Activated B cell treated with CpG ODN at 0.5 μM for 24 hours (primary cell): ENCODE data around the gene CYSRT1. TPM values are rescaled to one million over a fixed set of nuclear protein-coding genes. Genes with fewer than 3 reads are reported as not detected.

Experiments used
- ATAC-seq: fragments of 200-7000 bp; cut with Tn5 transposase; one replicate; pipeline ENCODE4 v1.10.0; 2021; ENCODE audit warnings: low read depth, mild to moderate bottlenecking, moderate library complexity
- CTCF ChIA-PET: fragments of 350-600 bp; sonication (Branson Sonifier 250); formaldehyde crosslinking; loops from one replicate; lab custom pipeline; 2021; ENCODE audit warnings: antibody characterized with exemption; lab: Charles Lee
- POLR2A ChIA-PET: fragments of 350-600 bp; sonication (Branson Sonifier 250); formaldehyde crosslinking; loops from one replicate; lab custom pipeline; 2021; ENCODE audit warnings: antibody characterized with exemption; lab: Charles Lee
- DNase-seq: peaks from one replicate; pipeline ENCODE4 v3.0.0; 2022
- H3K27ac Mint-ChIP-seq: one replicate; pipeline ENCODE4 v1.8.0; 2020; ENCODE audit warnings: mixed read lengths
- H3K27me3 Mint-ChIP-seq: one replicate; pipeline ENCODE4 v1.8.0; 2021; ENCODE audit warnings: mixed read lengths
- H3K36me3 Mint-ChIP-seq: one replicate; pipeline ENCODE4 v1.8.0; 2021; ENCODE audit warnings: low read depth, mixed read lengths
- H3K4me1 Mint-ChIP-seq: one replicate; pipeline ENCODE4 v1.8.0; 2021; ENCODE audit warnings: mixed read lengths
- H3K4me3 Mint-ChIP-seq: one replicate; pipeline ENCODE4 v1.8.0; 2020; ENCODE audit warnings: mild to moderate bottlenecking, mixed read lengths
- H3K9me3 Mint-ChIP-seq: one replicate; pipeline ENCODE4 v1.8.0; 2020; ENCODE audit warnings: mixed read lengths
- CTCF ChIP-seq: fragments of 200-600 bp; IDR thresholded peaks from one replicate; pipeline ENCODE4 v1.8.0; 2022; ENCODE audit warnings: antibody characterized with exemption, mild to moderate bottlenecking
- intact Hi-C: fragments of 100-400 bp; cut with micrococcal nuclease; formaldehyde crosslinking; loops from one replicate; pipeline ENCODE4 v1.15.1; 2024
- total RNA-seq: library from RNA; stranded (reverse); gene quantifications from 2 replicates; pipeline ENCODE4 v1.2.3, GENCODE V29; 2022

Gene CYSRT1
- total RNA-seq, 1 donor from 2014 or later: 0.53 TPM

DNA sequence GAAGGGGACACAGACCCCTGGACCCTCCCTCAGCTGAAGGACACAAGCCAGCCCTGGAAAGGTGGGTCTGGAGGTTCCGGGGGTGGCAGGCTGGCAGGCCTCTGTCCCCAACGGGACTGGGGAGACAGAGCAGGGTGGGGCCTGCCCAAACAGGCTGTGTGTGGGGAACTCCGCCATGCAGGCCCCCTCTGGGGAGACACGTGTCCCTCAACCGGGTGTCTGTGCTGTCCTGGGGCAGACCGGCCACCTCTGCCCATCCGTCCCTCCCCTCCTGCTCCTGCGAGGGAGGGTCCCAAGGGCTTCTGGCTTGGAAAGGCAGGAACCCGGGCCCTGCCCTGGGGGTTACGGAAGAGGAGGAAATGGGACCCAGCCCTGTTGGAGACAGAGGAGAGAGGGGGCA lies 7.1 kb downstream of the CYSRT1 start:
- H3K4me3 Mint-ChIP-seq: no peak overlapping the region
- H3K4me1 Mint-ChIP-seq: peaks cover 31% of the 10 kb centered on the region
- intact Hi-C loops: no loop called here
- POLR2A ChIA-PET: interaction anchor here (0.6 to 0.8 kb wide), 2 partner anchors 9 to 112 kb away, joined by 3 to 4 read pairs; partner anchors contain the start of gene TUBB4B
- H3K27ac Mint-ChIP-seq: no peak overlapping the region
- H3K27me3 Mint-ChIP-seq: peaks cover 2% of the 10 kb centered on the region
- DNase-seq (no peak), ATAC-seq (no peak)
- H3K36me3 Mint-ChIP-seq: no peaks in the 10 kb centered on the region
- no peaks in the 10 kb centered on the region for H3K9me3 Mint-ChIP-seq
- TF ChIP-seq CTCF: no peak
- CTCF ChIA-PET: no interaction called here

DNA sequence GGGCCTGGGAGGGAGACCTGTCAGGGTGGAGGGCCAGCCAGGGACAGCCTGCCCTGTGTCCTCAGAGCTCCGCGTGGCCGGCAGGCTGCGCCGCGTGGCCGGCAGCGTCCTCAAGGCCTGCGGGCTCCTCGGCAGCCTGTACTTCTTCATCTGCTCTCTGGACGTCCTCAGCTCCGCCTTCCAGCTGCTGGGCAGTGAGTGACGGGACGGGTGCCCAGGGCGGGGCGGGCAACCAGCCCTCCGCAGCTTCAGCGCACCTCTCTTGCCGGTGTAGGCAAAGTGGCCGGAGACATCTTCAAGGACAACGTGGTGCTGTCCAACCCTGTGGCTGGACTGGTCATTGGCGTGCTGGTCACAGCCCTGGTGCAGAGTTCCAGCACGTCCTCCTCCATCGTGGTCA lies 7.5 kb downstream of the CYSRT1 start:
- H3K4me1 Mint-ChIP-seq: peaks cover 30% of the 10 kb centered on the region
- CTCF ChIA-PET: no interaction called here
- no peaks in the 10 kb centered on the region for H3K36me3 Mint-ChIP-seq
- intact Hi-C loops: no loop called here
- TF ChIP-seq CTCF: no peak
- H3K9me3 Mint-ChIP-seq: no peaks in the 10 kb centered on the region
- no peak overlapping the region for H3K27ac Mint-ChIP-seq
- H3K4me3 Mint-ChIP-seq: no peak overlapping the region
- POLR2A ChIA-PET: interaction anchor here (0.6 kb wide), 1 partner anchor 112 kb away, joined by 4 read pairs; no protein-coding TSS in a partner anchor
- peaks cover 2% of the 10 kb centered on the region for H3K27me3 Mint-ChIP-seq
- DNase-seq: no peak
- no peak for ATAC-seq

DNA sequence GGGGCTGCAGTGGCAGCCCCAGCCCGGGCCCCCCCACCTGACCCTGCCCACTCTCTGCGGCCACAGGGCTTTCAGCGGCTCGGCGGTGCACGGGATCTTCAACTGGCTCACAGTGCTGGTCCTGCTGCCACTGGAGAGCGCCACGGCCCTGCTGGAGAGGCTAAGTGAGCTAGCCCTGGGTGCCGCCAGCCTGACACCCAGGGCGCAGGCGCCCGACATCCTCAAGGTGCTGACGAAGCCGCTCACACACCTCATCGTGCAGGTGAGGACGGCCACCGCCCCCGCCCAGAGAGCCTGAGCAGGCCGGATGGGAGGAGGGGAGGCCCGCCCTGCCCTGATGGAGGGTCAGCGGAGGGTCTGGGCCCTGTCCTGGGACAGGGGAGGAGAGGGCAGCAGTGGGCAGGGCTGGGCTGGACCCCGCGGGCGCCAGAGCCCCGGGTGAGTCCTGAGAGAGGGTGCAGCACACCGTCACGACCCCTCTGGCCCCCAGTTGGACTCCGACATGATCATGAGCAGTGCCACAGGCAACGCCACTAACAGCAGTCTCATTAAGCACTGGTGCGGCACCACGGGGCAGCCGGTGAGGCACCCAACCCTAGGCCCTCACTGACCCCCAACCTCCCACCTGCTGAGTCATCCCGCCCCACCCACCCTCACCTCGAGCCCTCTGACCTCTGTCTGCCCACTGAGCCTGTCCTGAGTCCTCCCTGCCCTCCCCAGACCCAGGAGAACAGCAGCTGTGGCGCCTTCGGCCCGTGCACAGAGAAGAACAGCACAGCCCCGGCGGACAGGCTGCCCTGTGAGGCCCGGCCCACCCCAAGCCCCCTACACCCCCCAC lies 8.4 kb downstream of the CYSRT1 start:
- peaks cover 32% of the 10 kb centered on the region for H3K4me1 Mint-ChIP-seq
- H3K27me3 Mint-ChIP-seq: no peaks in the 10 kb centered on the region
- POLR2A ChIA-PET: interaction anchor here (0.8 kb wide), 1 partner anchor 29 kb away, joined by 5 read pairs; no protein-coding TSS in a partner anchor
- H3K9me3 Mint-ChIP-seq: no peaks in the 10 kb centered on the region
- H3K36me3 Mint-ChIP-seq: no peaks in the 10 kb centered on the region
- ATAC-seq (no peak), DNase-seq (no peak)
- CTCF ChIA-PET: no interaction called here
- intact Hi-C loops: no loop called here
- no peak overlapping the region for H3K27ac Mint-ChIP-seq
- H3K4me3 Mint-ChIP-seq: no peak overlapping the region
- TF ChIP-seq CTCF: no peak

GRCh38 chr9:137234055-137234697 lies 9.2 kb downstream of the CYSRT1 start:
- ChIA-PET CTCF (interaction anchor here (0.6 to 1.3 kb wide), 4 partner anchors 11 to 138 kb away, joined by 3 to 7 read pairs (median 4); no protein-coding TSS in a partner anchor), POLR2A (interaction anchor here (0.6 to 1.5 kb wide), 4 partner anchors 30 to 233 kb away, joined by 4 to 8 read pairs (median 6); partner anchors contain the start of genes ANAPC2 and SSNA1)
- no peak for TF ChIP-seq CTCF
- Mint-ChIP-seq H3K9me3 (no peaks in the 10 kb centered on the region), H3K36me3 (no peaks in the 10 kb centered on the region), H3K4me3 (no peak overlapping the region), H3K27me3 (no peaks in the 10 kb centered on the region), H3K4me1 (peaks cover 37% of the 10 kb centered on the region), H3K27ac (no peak overlapping the region)
- intact Hi-C loops: no loop called here
- DNase-seq (no peak), ATAC-seq (no peak)
